ENCODE data around the gene SPARC.

The SPARC gene

GRCh38 chr5:151679421-151680155, 7.1 kb downstream of the SPARC start:
- DNase-seq (ENCODE audit: low read depth), result no peak

- DNase-seq (ENCODE audit: low read depth), result no peak
These were observed 8.0 kb downstream of the SPARC start for GRCh38 chr5:151678713-151679112.

- no peak for DNase-seq (ENCODE audit: low read depth)
These were observed 8.8 kb downstream of the SPARC start for GRCh38 chr5:151677776-151678545.

- no peak for DNase-seq (ENCODE audit: low read depth)
These were observed 10.0 kb downstream of the SPARC start for GRCh38 chr5:151676719-151677118.

- no peak for DNase-seq (ENCODE audit: low read depth)
These were observed 10.4 kb downstream of the SPARC start for GRCh38 chr5:151676314-151676712.

- no peak for DNase-seq (ENCODE audit: low read depth)
These were observed 11.0 kb downstream of the SPARC start for GRCh38 chr5:151675611-151676313.

- no peak for DNase-seq (ENCODE audit: low read depth)
These were observed 11.8 kb downstream of the SPARC start for GRCh38 chr5:151674626-151675610.

GRCh38 chr5:151673421-151673820, 13.3 kb downstream of the SPARC start:
- no peak for DNase-seq (ENCODE audit: low read depth)

- no peak for DNase-seq (ENCODE audit: low read depth)
These were observed 14.2 kb downstream of the SPARC start for GRCh38 chr5:151672516-151672915.

GRCh38 chr5:151671950-151672349, 14.8 kb downstream of the SPARC start:
- no peak for DNase-seq (ENCODE audit: low read depth)

- no peak for DNase-seq (ENCODE audit: low read depth)
These were observed 15.6 kb downstream of the SPARC start for GRCh38 chr5:151670953-151671636.

GRCh38 chr5:151670083-151670686, 16.5 kb downstream of the SPARC start:
- no peak for DNase-seq (ENCODE audit: low read depth)

- DNase-seq (ENCODE audit: low read depth), result no peak
These were observed 19.6 kb downstream of the SPARC start for GRCh38 chr5:151667083-151667482.

- DNase-seq (ENCODE audit: low read depth), result no peak
These were observed 21.1 kb downstream of the SPARC start for GRCh38 chr5:151665613-151666012.

- no peak for DNase-seq (ENCODE audit: low read depth)
These were observed 21.8 kb downstream of the SPARC start for GRCh38 chr5:151664694-151665585.

GRCh38 chr5:151663617-151664293, 23.0 kb downstream of the SPARC start:
- DNase-seq (ENCODE audit: low read depth), result no peak

- DNase-seq (ENCODE audit: low read depth), result no peak
These were observed 23.9 kb downstream of the SPARC start for GRCh38 chr5:151662805-151663204.

- DNase-seq (ENCODE audit: low read depth), result no peak
These were observed 24.6 kb downstream of the SPARC start for GRCh38 chr5:151661968-151662732.
